GM18951 (cell line): ENCODE results near the gene TPPP.
"Not testable (repeated sequence)": the region's sequence is repeated elsewhere in the genome, so short reads cannot be mapped to it uniquely, and the experiment has no call there.

Experiments used
- POLR2A ChIP-seq: IDR thresholded peaks from 4 replicates; pipeline ENCODE4 v1.6.1; 2011; ENCODE audit warnings: mild to moderate bottlenecking; ENCODE audit not compliant: insufficient read length, insufficient read depth; ENCODE audit errors: extremely low read depth
- in situ Hi-C: fragments of 300-500 bp; cut with MboI; formaldehyde crosslinking; loops from one replicate; pipeline ENCODE4 v1.12.0; 2022; ENCODE audit warnings: low sequenced_read_pairs, mixed read lengths, inconsistent platforms; ENCODE audit not compliant: unreplicated experiment

TPPP gene

GRCh38 chr5:696191-696590 lies 3.0 kb upstream of the TPPP start:
- in situ Hi-C loops, result not testable (repeated sequence)

- in situ Hi-C loops, result not testable (repeated sequence)
Measured at GRCh38 chr5:695475-695874, 2.3 kb upstream of the TPPP start.

- in situ Hi-C loops, result not testable (repeated sequence)
Measured at GRCh38 chr5:694042-694431, 885 bp upstream of the TPPP start.

- in situ Hi-C loops, result not testable (repeated sequence)
Measured at GRCh38 chr5:692529-693041, 567 bp downstream of the TPPP start.

- no peak for TF ChIP-seq POLR2A
- in situ Hi-C loops, result no loop called here
Measured at GRCh38 chr5:691817-692528, 1.2 kb downstream of the TPPP start.

GRCh38 chr5:691049-691448 lies 2.1 kb downstream of the TPPP start:
- in situ Hi-C loops, result not testable (repeated sequence)

GRCh38 chr5:690293-690692 lies 2.9 kb downstream of the TPPP start:
- in situ Hi-C loops, result not testable (repeated sequence)

GRCh38 chr5:688348-689010 lies 4.7 kb downstream of the TPPP start:
- in situ Hi-C loops, result not testable (repeated sequence)

- in situ Hi-C loops, result not testable (repeated sequence)
Measured at GRCh38 chr5:686936-687335, 6.2 kb downstream of the TPPP start.

GRCh38 chr5:686172-686523 lies 7.0 kb downstream of the TPPP start:
- in situ Hi-C loops, result not testable (repeated sequence)

GRCh38 chr5:685262-686171 lies 7.6 kb downstream of the TPPP start:
- in situ Hi-C loops, result no loop called here
- no peak for TF ChIP-seq POLR2A

- in situ Hi-C loops, result loop anchor here (5.0 kb wide), 1 partner anchor 88 kb away; no protein-coding TSS in a partner anchor
- no peak for TF ChIP-seq POLR2A
Measured at GRCh38 chr5:684751-685216, 8.4 kb downstream of the TPPP start.

GRCh38 chr5:683551-684481 lies 9.3 kb downstream of the TPPP start:
- in situ Hi-C loops, result loop anchor here (5.0 kb wide), 1 partner anchor 88 kb away; no protein-coding TSS in a partner anchor
- no peak for TF ChIP-seq POLR2A

GRCh38 chr5:682651-683358 lies 10.3 kb downstream of the TPPP start:
- in situ Hi-C loops, result loop anchor here (5.0 kb wide), 1 partner anchor 89 kb away; no protein-coding TSS in a partner anchor

GRCh38 chr5:682216-682615 lies 10.9 kb downstream of the TPPP start:
- in situ Hi-C loops, result loop anchor here (5.0 kb wide), 1 partner anchor 90 kb away; no protein-coding TSS in a partner anchor

- in situ Hi-C loops, result loop anchor here (5.0 kb wide), 1 partner anchor 91 kb away; no protein-coding TSS in a partner anchor
Measured at GRCh38 chr5:681317-682191, 11.6 kb downstream of the TPPP start.

GRCh38 chr5:680836-681235 lies 12.3 kb downstream of the TPPP start:
- in situ Hi-C loops, result loop anchor here (5.0 kb wide), 1 partner anchor 91 kb away; no protein-coding TSS in a partner anchor
